OCI-LY7 (cell line): ENCODE measurements around the gene USP34. TPM values are rescaled to one million over a fixed set of nuclear protein-coding genes. Genes with fewer than 3 reads are reported as not detected.
"Not testable (repeated sequence)": the region's sequence is repeated elsewhere in the genome, so short reads cannot be mapped to it uniquely, and the experiment has no call there.

Experiments used
- BruUV-seq: library from RNA; stranded (reverse); fragments of 400-500 nt; replicated peaks from 2 replicates; lab custom pipeline; 2021; lab: Mats Ljungman, UMichigan
- CTCF ChIA-PET: fragments of 300-600 bp; sonication (Branson Sonifier 250); formaldehyde crosslinking; loops from one replicate; lab custom pipeline; 2022; ENCODE audit warnings: antibody characterized with exemption; ENCODE audit not compliant: unreplicated experiment; lab: Charles Lee
- POLR2A ChIA-PET: fragments of 300-600 bp; sonication (Branson Sonifier 250); formaldehyde crosslinking; loops from one replicate; lab custom pipeline; 2022; ENCODE audit warnings: antibody characterized with exemption; lab: Charles Lee
- DNase-seq: peaks from one replicate; pipeline ENCODE4 v3.0.0-alpha.2; 2015; ENCODE audit warnings: low spot score
- H2AFZ ChIP-seq: fragments of 200-600 bp; sonication (generic), shearing (Covaris generic); 2 replicates; pipeline ENCODE4 v1.6.1; 2014; ENCODE audit warnings: mild to moderate bottlenecking, antibody characterized with exemption, low read length, moderate library complexity
- H3K27ac ChIP-seq: fragments of 200-600 bp; sonication (generic); 2 replicates; pipeline ENCODE4 v1.5.1; 2014; ENCODE audit warnings: mixed run types, low read depth, mild to moderate bottlenecking, moderate library complexity, low read length, inconsistent platforms; ENCODE audit not compliant: poor library complexity, severe bottlenecking
- H3K36me3 ChIP-seq: fragments of 200-600 bp; sonication (generic); 2 replicates; pipeline ENCODE4 v1.6.1; 2014; ENCODE audit warnings: mild to moderate bottlenecking, antibody characterized with exemption, low read length, moderate library complexity, mixed read lengths; ENCODE audit not compliant: insufficient read depth
- H3K4me1 ChIP-seq: fragments of 200-600 bp; sonication (generic); 2 replicates; pipeline ENCODE4 v1.5.1; 2014; ENCODE audit warnings: mild to moderate bottlenecking, low read length; ENCODE audit not compliant: insufficient read depth, poor library complexity, severe bottlenecking
- H3K4me2 ChIP-seq: fragments of 200-600 bp; sonication (generic); 2 replicates; pipeline ENCODE4 v1.6.1; 2014; ENCODE audit warnings: mild to moderate bottlenecking, low read length
- H3K4me3 ChIP-seq: fragments of 200-600 bp; sonication (generic); 2 replicates; pipeline ENCODE4 v1.5.1; 2014; ENCODE audit warnings: mild to moderate bottlenecking, low read depth, low read length; ENCODE audit not compliant: poor library complexity, severe bottlenecking
- H3K79me2 ChIP-seq: fragments of 200-600 bp; sonication (generic); 2 replicates; pipeline ENCODE4 v1.6.1; 2016; ENCODE audit warnings: low read depth, mild to moderate bottlenecking, low read length, moderate library complexity, mixed read lengths; ENCODE audit not compliant: insufficient read depth
- H3K9me2 ChIP-seq: fragments of 200-600 bp; sonication (generic); 2 replicates; pipeline ENCODE4 v1.6.1; 2016; ENCODE audit warnings: mild to moderate bottlenecking, low read length, mixed read lengths; ENCODE audit not compliant: insufficient read depth
- H3K9me3 ChIP-seq: fragments of 200-600 bp; sonication (generic); 2 replicates; pipeline ENCODE4 v1.6.1; 2014; ENCODE audit warnings: mild to moderate bottlenecking, mixed run types, low read length, mixed read lengths
- H4K20me1 ChIP-seq: fragments of 200-600 bp; sonication (generic); 2 replicates; pipeline ENCODE4 v1.6.1; 2014; ENCODE audit warnings: mild to moderate bottlenecking, antibody characterized with exemption, low read length, moderate library complexity, mixed read lengths; ENCODE audit not compliant: insufficient read depth
- CTCF ChIP-seq: fragments of 200-600 bp; sonication (generic); conservative IDR thresholded peaks from 2 replicates; pipeline ENCODE4 v1.5.1; 2014; ENCODE audit warnings: mild to moderate bottlenecking, antibody characterized with exemption, low read length, moderate library complexity, mixed read lengths
- EZH2phosphoT487 ChIP-seq: fragments of 200-600 bp; sonication (generic); IDR thresholded peaks from 2 replicates; pipeline ENCODE4 v1.6.1; 2018; ENCODE audit warnings: low read depth, borderline replicate concordance, mild to moderate bottlenecking, mixed run types, antibody characterized with exemption, low read length, moderate library complexity, mixed read lengths
- intact Hi-C: fragments of 100-400 bp; cut with micrococcal nuclease; formaldehyde crosslinking; loops from one replicate; pipeline ENCODE4 v1.10.0; 2022; ENCODE audit not compliant: unreplicated experiment
- total RNA-seq, 2 experiments: library from RNA; depleted of rRNA in 1 of 2; stranded (reverse); fragments of >200 nt in 1 of 2; shearing (Covaris generic) in 1 of 2; gene quantifications; 2 replicates each; pipeline ENCODE4 v1.2.3, GENCODE V29; 2014 to 2022

Gene USP34
- total RNA-seq, 2 experiments from 2014 or later: 192 to 344 TPM

GRCh38 chr2:61380882-61381197 lies 90.0 kb downstream of the USP34 start:
- Histone ChIP-seq H3K79me2 (peaks cover 50% of the 10 kb centered on the region; the same call in 1 of the 2 replicates), H3K36me3 (peaks cover 96% of the 10 kb centered on the region)
- H2AFZ ChIP-seq, intact Hi-C loops, H3K4me3 ChIP-seq, CTCF ChIA-PET, H3K4me2 ChIP-seq, BruUV-seq, H3K9me3 ChIP-seq, H3K27ac ChIP-seq, H3K9me2 ChIP-seq, H3K4me1 ChIP-seq, DNase-seq, H4K20me1 ChIP-seq: not testable (repeated sequence)
- POLR2A ChIA-PET: interaction anchor here (0.7 to 1.0 kb wide), 2 partner anchors 17 to 203 kb away, joined by 3 read pairs; no protein-coding TSS in a partner anchor

GRCh38 chr2:61380056-61380881 lies 90.6 kb downstream of the USP34 start:
- Histone ChIP-seq H3K4me3 (no peak overlapping the region), H3K4me1 (no peaks in the 10 kb centered on the region), H3K9me3 (no peaks in the 10 kb centered on the region), H2AFZ (no peak overlapping the region), H3K36me3 (peaks cover 96% of the 10 kb centered on the region), H3K27ac (no peak overlapping the region), H4K20me1 (no peaks in the 10 kb centered on the region; the same call in 1 of the 2 replicates), H3K4me2 (no peak overlapping the region), H3K79me2 (peaks cover 53% of the 10 kb centered on the region; the same call in 1 of the 2 replicates), H3K9me2 (no peaks in the 10 kb centered on the region)
- no TSS peak for BruUV-seq
- ChIA-PET POLR2A (interaction anchor here (0.7 to 1.0 kb wide), 3 partner anchors 14 to 250 kb away, joined by 3 read pairs; no protein-coding TSS in a partner anchor), CTCF (no interaction called here)
- TF ChIP-seq EZH2phosphoT487: no peak
- TF ChIP-seq CTCF: no peak
- DNase-seq: no peak
- intact Hi-C loops: no loop called here

GRCh38 chr2:61379521-61379920 lies 91.4 kb downstream of the USP34 start:
- H2AFZ ChIP-seq: no peak overlapping the region
- H3K9me2 ChIP-seq: no peaks in the 10 kb centered on the region
- H3K79me2 ChIP-seq: peaks cover 46% of the 10 kb centered on the region; the same call in 1 of the 2 replicates
- H3K4me1 ChIP-seq: no peaks in the 10 kb centered on the region
- intact Hi-C loops: no loop called here
- peaks cover 96% of the 10 kb centered on the region for H3K36me3 ChIP-seq
- BruUV-seq: no TSS peak
- DNase-seq: no peak
- POLR2A ChIA-PET: interaction anchor here (0.6 to 1.0 kb wide), 2 partner anchors 16 to 250 kb away, joined by 3 read pairs; no protein-coding TSS in a partner anchor
- no peak overlapping the region for H3K4me3 ChIP-seq
- H3K27ac ChIP-seq: no peak overlapping the region
- CTCF ChIA-PET: no interaction called here
- H4K20me1 ChIP-seq: no peaks in the 10 kb centered on the region; the same call in 1 of the 2 replicates
- no peak for TF ChIP-seq EZH2phosphoT487
- no peak for TF ChIP-seq CTCF
- H3K4me2 ChIP-seq: no peak overlapping the region
- H3K9me3 ChIP-seq: no peaks in the 10 kb centered on the region
